ENCODE data around the gene GTF2F2. TPM values are rescaled to one million over a fixed set of nuclear protein-coding genes. Genes with fewer than 3 reads are reported as not detected.

The GTF2F2 gene
- total RNA-seq, 4 donors from 2014 or later: 12.1 to 18.1 (median 14.8) TPM

DNA sequence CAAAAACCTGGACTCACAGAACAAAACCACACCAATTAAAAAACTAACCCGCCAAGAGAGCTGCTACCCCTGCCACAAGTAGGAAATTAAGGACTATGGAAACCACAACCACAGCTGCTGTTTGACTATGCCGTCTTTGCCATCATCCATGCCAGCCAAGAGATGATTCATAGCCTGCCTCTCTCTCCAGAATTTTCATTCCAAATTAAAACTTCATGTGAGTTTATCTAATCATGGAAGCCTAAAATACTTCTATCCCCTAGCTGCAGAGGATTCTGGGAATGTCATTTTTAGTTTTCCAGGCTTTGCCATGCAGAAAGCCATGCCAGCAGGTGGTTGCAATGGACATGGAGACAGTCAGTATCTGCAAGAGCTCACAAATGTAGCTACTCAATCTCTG, 27.6 kb upstream of the GTF2F2 start:
- DNase-seq (ENCODE audit: low spot score) (no peak), ATAC-seq (ENCODE audit: low FRiP score) (no peak)
- TF ChIP-seq, protein P1, sequence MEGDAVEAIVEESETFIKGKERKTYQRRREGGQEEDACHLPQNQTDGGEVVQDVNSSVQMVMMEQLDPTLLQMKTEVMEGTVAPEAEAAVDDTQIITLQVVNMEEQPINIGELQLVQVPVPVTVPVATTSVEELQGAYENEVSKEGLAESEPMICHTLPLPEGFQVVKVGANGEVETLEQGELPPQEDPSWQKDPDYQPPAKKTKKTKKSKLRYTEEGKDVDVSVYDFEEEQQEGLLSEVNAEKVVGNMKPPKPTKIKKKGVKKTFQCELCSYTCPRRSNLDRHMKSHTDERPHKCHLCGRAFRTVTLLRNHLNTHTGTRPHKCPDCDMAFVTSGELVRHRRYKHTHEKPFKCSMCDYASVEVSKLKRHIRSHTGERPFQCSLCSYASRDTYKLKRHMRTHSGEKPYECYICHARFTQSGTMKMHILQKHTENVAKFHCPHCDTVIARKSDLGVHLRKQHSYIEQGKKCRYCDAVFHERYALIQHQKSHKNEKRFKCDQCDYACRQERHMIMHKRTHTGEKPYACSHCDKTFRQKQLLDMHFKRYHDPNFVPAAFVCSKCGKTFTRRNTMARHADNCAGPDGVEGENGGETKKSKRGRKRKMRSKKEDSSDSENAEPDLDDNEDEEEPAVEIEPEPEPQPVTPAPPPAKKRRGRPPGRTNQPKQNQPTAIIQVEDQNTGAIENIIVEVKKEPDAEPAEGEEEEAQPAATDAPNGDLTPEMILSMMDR (IDR thresholded peaks at IDR 0.05): no peak

DNA sequence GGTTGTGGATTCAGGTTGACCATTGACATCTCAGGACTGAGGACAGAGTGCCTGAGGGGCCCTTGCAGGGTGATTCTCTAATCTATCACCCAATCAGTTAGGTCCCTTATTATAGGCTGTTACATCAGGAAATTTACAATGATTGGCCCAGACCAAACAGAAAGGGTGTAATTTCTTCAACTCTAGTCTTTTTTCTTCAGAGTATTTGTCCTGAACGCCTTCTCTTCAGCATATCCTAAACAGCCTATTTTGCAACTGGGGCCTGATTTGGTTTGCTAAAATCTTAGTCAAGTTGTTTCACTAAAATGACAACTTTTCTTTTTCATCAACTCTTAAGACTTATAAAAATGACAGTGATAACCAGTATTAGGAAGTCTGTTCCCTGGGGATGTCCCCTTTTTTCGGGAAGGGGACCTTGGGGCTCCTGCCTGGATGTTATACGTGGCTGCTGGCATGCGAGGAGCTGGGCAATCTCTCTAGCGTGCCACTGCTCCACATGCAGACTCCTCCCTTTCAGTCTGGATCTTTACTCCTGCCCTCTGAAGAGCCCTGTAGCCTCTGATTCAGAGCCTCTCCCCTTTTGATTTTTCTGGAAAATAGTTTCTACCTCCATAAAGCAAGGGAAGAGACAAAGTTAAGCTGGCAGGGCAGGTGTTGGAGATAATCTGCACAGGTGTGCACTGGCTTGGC, 19.6 kb upstream of the GTF2F2 start:
- no peak for DNase-seq (ENCODE audit: low spot score)
- no peak for ATAC-seq (ENCODE audit: low FRiP score)
- TF ChIP-seq, protein P1 (IDR thresholded peaks at IDR 0.05): no peak

DNA sequence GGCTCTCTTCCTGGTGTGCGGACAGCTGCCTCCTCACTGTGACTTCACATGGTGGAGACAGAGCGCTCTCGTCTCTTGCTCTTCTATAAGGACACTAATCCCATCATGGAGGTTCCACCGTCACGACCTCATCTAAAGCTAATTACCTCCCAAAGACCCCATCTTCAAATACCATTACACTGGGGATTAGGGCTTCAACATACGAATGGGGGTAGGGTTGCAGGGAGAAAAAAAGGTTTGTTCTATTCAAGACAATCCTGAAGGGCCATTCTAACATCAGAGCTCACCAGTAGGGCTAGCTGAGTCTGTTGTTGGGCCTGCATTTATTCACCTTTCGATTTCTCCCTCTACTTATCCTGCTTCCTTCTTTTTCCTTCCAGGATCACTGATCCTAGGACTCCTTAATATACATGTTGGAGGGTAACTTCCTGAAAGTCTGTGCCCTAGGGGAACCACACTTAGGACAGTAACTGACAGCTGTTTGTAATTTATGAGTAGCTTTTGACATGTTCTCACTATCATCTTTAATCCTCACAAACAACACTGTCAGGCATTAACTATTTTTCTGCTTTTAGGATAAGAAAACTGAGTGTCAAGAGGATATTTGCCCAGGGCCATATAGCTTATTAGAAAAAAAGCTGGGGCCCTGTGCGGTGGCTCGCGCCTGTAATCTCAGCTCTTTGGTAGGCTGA, 18.8 kb upstream of the GTF2F2 start:
- DNase-seq (ENCODE audit: low spot score) (no peak), ATAC-seq (ENCODE audit: low FRiP score) (no peak)
- TF ChIP-seq, protein P1 (IDR thresholded peaks at IDR 0.05): no peak

DNA sequence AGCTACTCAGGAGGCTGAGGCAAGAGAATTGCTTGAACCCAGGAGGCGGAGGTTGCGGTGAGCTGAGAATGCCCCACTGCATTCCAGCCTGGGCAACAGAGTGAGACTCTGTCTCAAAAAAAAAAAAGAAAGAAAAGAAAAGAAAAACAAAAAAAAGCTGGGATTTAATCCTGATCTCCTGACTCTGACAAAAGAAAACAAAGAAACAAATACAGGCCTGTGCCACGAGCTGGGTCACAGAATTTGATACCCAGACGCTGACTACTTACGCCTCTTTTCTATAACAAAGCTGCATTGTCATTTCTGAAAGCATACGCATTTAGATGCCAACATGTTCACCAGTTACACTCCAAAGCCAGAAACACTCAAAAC, 18.2 kb upstream of the GTF2F2 start:
- DNase-seq (ENCODE audit: low spot score): no peak
- no peak for ATAC-seq (ENCODE audit: low FRiP score)
- TF ChIP-seq, protein P1 (IDR thresholded peaks at IDR 0.05): no peak

DNA sequence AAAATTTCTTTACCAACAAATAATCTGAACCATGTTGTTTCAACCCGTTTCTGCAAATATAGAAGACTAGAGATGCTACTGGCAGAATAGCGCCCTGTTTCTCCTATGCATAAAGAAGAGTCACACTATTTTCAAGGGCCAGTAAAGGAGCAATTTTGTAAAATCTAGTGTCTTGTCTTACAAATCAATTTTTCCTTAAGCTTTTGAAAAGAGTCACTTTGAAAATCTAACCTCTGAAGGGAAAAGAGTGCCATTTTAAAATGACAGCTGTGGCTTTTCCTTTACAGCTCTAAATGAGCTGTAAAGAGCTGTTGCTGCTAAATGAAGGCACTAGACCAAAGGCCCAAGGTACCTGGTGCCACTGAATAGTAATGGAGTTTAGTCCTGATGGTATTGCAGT, 16.9 kb upstream of the GTF2F2 start:
- ATAC-seq (ENCODE audit: low FRiP score): no peak
- no peak for DNase-seq (ENCODE audit: low spot score)
- TF ChIP-seq, protein P1 (IDR thresholded peaks at IDR 0.05): no peak

DNA sequence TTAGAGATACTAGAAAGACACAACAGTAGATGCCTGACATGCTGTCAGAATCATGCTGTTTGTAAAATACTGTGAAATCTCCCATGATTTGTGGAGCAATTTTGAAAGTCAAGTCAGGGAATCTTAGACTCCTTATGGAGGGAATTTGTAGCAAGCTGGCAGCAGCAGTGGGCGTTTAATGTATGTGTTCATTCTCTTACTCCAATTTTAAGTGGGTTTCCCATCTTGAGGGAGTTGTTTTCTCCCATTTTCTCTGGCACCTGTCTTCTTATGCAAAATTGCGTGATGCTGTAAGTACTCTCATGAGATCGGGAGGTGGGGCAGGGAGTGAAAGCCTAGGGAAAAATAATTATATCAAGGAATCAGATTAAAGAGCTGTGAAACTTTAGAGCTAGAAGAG, 16.0 kb upstream of the GTF2F2 start:
- TF ChIP-seq, protein P1 (IDR thresholded peaks at IDR 0.05): no peak
- DNase-seq (ENCODE audit: low spot score): no peak
- no peak for ATAC-seq (ENCODE audit: low FRiP score)

DNA sequence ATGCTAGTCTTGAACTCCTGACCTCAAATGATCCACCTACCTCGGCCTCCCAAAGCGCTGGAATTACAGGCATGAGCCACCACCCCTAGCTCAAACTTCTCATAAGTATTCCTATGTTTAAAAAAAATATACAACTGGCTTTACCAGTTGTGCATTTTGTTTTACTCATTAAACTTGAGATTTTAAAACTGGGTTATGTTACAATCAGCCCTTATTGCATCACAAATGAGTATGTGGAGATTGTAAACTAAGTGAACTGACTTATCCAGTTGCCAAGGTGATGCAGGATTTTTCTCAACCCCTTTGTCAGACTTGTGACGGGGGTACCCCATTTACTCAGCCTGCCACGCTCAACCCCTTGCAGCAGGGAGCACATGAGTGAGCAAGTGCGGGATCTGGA, 14.4 kb upstream of the GTF2F2 start:
- no peak for DNase-seq (ENCODE audit: low spot score)
- TF ChIP-seq, protein P1 (IDR thresholded peaks at IDR 0.05): no peak
- ATAC-seq (ENCODE audit: low FRiP score): no peak

Data from omental fat pad (tissue), 4 donors.